CD14-positive monocyte (primary cell): Measurements from ENCODE around the gene RCC1. TPM values are rescaled to one million over a fixed set of nuclear protein-coding genes. Genes with fewer than 3 reads are reported as not detected.

ENCODE experiments used
- DNase-seq, 3 donors: peaks; one replicate each; pipeline ENCODE4 v3.0.0-alpha.2; 2011 to 2022
- H2AFZ ChIP-seq: 2 replicates; pipeline ENCODE4 v1.6.0; 2012; ENCODE audit warnings: mild to moderate bottlenecking, low read depth, low read length, inconsistent platforms; ENCODE audit not compliant: insufficient read depth, poor library complexity, severe bottlenecking
- H3K27ac ChIP-seq, 2 donors: 1 replicate in 1 of 2; 2 replicates in 1 of 2; pipeline ENCODE4 v1.5.1; 2012 to 2013; ENCODE audit warnings: low read length in 2 of 2, control low read depth in 1 of 2, inconsistent platforms in 1 of 2, low read depth in 1 of 2, mild to moderate bottlenecking in 1 of 2
- H3K27me3 ChIP-seq, 2 donors: one replicate each; pipeline versions ENCODE4 v1.6.0 to v1.6.1; 2011 to 2013; ENCODE audit warnings: low read length in 2 of 2; ENCODE audit not compliant: control insufficient read depth in 2 of 2, insufficient read depth in 2 of 2
- H3K36me3 ChIP-seq, 2 donors: replicated peaks in 1 of 2; 1 replicate in 1 of 2; 2 replicates in 1 of 2; pipeline versions ENCODE4 v1.5.1 to v1.6.1; 2012 to 2013; ENCODE audit warnings: low read length in 2 of 2, control low read depth in 1 of 2, inconsistent platforms in 1 of 2, mild to moderate bottlenecking in 1 of 2; ENCODE audit not compliant: insufficient read depth in 2 of 2, control insufficient read depth in 1 of 2
- H3K4me1 ChIP-seq, 2 donors: 1 replicate in 1 of 2; 2 replicates in 1 of 2; pipeline versions ENCODE4 v1.5.1 to v1.6.1; 2012 to 2013; ENCODE audit warnings: low read length in 2 of 2, control low read depth in 1 of 2, inconsistent platforms in 1 of 2, mild to moderate bottlenecking in 1 of 2, moderate library complexity in 1 of 2; ENCODE audit not compliant: insufficient read depth in 2 of 2, control insufficient read depth in 1 of 2
- H3K4me2 ChIP-seq: replicated peaks from 2 replicates; pipeline ENCODE3; 2012; ENCODE audit warnings: low read length, moderate library complexity, mild to moderate bottlenecking; ENCODE audit not compliant: poor library complexity, severe bottlenecking; ENCODE audit errors: extremely low read depth
- H3K4me3 ChIP-seq, 3 experiments: fragments of 200-600 bp in 1 of 3; sonication (generic) in 1 of 3; replicated peaks in 1 of 3; 1 replicate in 2 of 3; 2 replicates in 1 of 3; pipeline ENCODE4 v1.5.1; 2011 to 2013; ENCODE audit warnings: low read length in 3 of 3, mild to moderate bottlenecking in 3 of 3, control low read depth in 2 of 3, low read depth in 2 of 3, inconsistent platforms in 1 of 3, moderate library complexity in 1 of 3
- H3K79me2 ChIP-seq: 2 replicates; pipeline ENCODE4 v1.6.0; 2012; ENCODE audit warnings: mild to moderate bottlenecking, control low read depth, inconsistent platforms, low read length, moderate library complexity; ENCODE audit not compliant: insufficient read depth
- H3K9ac ChIP-seq: 2 replicates; pipeline ENCODE4 v1.6.0; 2017; ENCODE audit warnings: low read length, mild to moderate bottlenecking; ENCODE audit not compliant: insufficient read depth, poor library complexity, severe bottlenecking
- H3K9me3 ChIP-seq, 2 donors: replicated peaks in 1 of 2; 1 replicate in 1 of 2; 2 replicates in 1 of 2; pipeline versions ENCODE4 v1.5.1 to v1.6.1; 2012 to 2013; ENCODE audit warnings: low read length in 2 of 2, control low read depth in 1 of 2; ENCODE audit not compliant: control insufficient read depth in 1 of 2, insufficient read depth in 1 of 2
- H4K20me1 ChIP-seq: 2 replicates; pipeline ENCODE4 v1.6.0; 2012; ENCODE audit warnings: mild to moderate bottlenecking, low read length, control low read depth, moderate library complexity; ENCODE audit not compliant: insufficient read depth
- H3K27ac Mint-ChIP-seq, 7 donors: one replicate each; pipeline ENCODE4 v1.8.0; 2020; ENCODE audit warnings: mild to moderate bottlenecking in 7 of 7, mixed read lengths in 7 of 7, moderate library complexity in 6 of 7, inconsistent platforms in 2 of 7
- H3K27me3 Mint-ChIP-seq, 3 donors: one replicate each; pipeline ENCODE4 v1.8.0; 2021 to 2022; ENCODE audit warnings: low read depth in 3 of 3, mild to moderate bottlenecking in 3 of 3, mixed read lengths in 3 of 3, moderate library complexity in 3 of 3, inconsistent platforms in 1 of 3
- H3K36me3 Mint-ChIP-seq, 2 donors: one replicate each; pipeline ENCODE4 v1.8.0; 2020; ENCODE audit warnings: mixed read lengths in 2 of 2, inconsistent platforms in 1 of 2, mild to moderate bottlenecking in 1 of 2
- H3K4me1 Mint-ChIP-seq: one replicate; pipeline ENCODE4 v1.8.0; 2020; ENCODE audit warnings: mild to moderate bottlenecking, mixed read lengths
- H3K4me3 Mint-ChIP-seq, 2 donors: one replicate each; pipeline ENCODE4 v1.8.0; 2020; ENCODE audit warnings: mild to moderate bottlenecking in 2 of 2, mixed read lengths in 2 of 2, moderate library complexity in 1 of 2
- H3K9me3 Mint-ChIP-seq, 7 donors: one replicate each; pipeline ENCODE4 v1.8.0; 2020 to 2022; ENCODE audit warnings: mixed read lengths in 7 of 7, mild to moderate bottlenecking in 6 of 7, moderate library complexity in 6 of 7, inconsistent platforms in 2 of 7
- WGBS: methylation state at CpG from one replicate; pipeline ENCODE4 v1.1.5; 2013; ENCODE audit warnings: missing lambda C conversion rate; ENCODE audit not compliant: insufficient coverage; 5-methylcytosine and 5-hydroxymethylcytosine counted together
- intact Hi-C, 2 donors: fragments of 100-400 bp; cut with micrococcal nuclease; formaldehyde crosslinking; loops; one replicate each; pipeline versions ENCODE4 v1.15.0 to v1.15.1; 2023
- polyA plus RNA-seq, 3 donors: library from polyadenylated mRNA; depleted of rRNA in 1 of 3; unstranded in 2 of 3; stranded (reverse) in 1 of 3; fragments of 300-500 nt in 2 of 3; fragments of >200 nt in 1 of 3; fragmentation: Illumina TruSeq in 2 of 3; gene quantifications; 1 replicate in 2 of 3; 2 replicates in 1 of 3; pipeline ENCODE4 v1.2.3, GENCODE V29; 2012 to 2021
- TF ChIP-seq, protein P1 (sequence below): fragments of 200-600 bp; IDR thresholded peaks from one replicate; pipeline ENCODE4 v1.8.0; 2022; ENCODE audit warnings: antibody characterized with exemption, mild to moderate bottlenecking

The RCC1 gene
- polyA plus RNA-seq, 3 donors, result 8.7 to 10.6 (median 10.1) TPM

DNA sequence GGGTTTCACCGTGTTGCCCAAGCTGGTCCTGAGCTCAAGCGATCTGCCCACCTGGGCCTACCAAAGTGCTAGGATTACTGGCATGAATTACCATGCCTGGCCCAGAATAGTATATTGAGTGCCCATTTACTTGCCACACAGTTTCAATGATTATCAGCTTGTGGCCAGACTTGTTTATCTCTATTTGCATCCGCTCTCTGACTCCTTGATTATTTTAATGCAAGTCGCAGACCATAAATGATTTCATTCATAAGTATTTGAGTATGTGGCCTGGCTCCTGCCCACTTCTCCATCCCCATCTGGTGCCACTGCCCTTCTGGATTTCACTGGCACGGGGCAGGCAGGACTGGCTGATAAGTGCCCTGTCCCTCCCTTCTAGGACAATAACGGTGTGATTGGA is 28.8 kb downstream of the RCC1 start:
- no peak overlapping the region for H3K27ac ChIP-seq
- 100% methylated on average over 4 of the region's 6 CpGs for WGBS

DNA sequence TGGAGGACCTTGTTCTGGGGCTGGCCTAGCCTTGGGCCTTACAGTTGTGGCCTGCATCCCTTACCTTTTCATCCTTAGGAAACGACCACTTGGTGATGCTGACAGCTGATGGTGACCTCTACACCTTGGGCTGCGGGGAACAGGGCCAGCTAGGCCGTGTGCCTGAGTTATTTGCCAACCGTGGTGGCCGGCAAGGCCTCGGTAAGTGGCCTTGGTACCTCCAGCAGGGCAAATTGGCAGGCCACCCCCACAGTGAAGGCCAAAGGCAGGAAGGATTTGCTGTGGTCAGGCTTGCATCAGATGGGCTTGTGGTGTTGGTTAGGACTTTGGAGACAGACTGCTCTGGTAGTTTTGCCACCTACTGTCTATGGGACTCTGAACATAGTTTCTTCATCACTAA is 29.3 kb downstream of the RCC1 start:
- peaks cover 2% of the 10 kb centered on the region for H3K79me2 ChIP-seq
- Mint-ChIP-seq H3K27me3 (peaks cover 0 to 6% (median 0%) of the 10 kb centered on the region in 3 donors), H3K4me1 (no peaks in the 10 kb centered on the region), H3K9me3 (peaks cover 0 to 3% (median 0%) of the 10 kb centered on the region in 7 donors), H3K36me3 (peaks cover 57 to 72% of the 10 kb centered on the region in 2 donors), H3K27ac (peak overlapping the region in 1 of 7 donors; percentile 16), H3K4me3 (no peak overlapping the region)
- DNase-seq, result no peak
- H2AFZ ChIP-seq, result no peak overlapping the region
- H4K20me1 ChIP-seq, result no peaks in the 10 kb centered on the region
- intact Hi-C loops, result no loop called here
- H3K36me3 ChIP-seq, result peaks cover 51 to 70% of the 10 kb centered on the region in 2 donors
- no peak overlapping the region for H3K9ac ChIP-seq
- no peak overlapping the region for H3K4me3 ChIP-seq
- TF ChIP-seq, protein P1, sequence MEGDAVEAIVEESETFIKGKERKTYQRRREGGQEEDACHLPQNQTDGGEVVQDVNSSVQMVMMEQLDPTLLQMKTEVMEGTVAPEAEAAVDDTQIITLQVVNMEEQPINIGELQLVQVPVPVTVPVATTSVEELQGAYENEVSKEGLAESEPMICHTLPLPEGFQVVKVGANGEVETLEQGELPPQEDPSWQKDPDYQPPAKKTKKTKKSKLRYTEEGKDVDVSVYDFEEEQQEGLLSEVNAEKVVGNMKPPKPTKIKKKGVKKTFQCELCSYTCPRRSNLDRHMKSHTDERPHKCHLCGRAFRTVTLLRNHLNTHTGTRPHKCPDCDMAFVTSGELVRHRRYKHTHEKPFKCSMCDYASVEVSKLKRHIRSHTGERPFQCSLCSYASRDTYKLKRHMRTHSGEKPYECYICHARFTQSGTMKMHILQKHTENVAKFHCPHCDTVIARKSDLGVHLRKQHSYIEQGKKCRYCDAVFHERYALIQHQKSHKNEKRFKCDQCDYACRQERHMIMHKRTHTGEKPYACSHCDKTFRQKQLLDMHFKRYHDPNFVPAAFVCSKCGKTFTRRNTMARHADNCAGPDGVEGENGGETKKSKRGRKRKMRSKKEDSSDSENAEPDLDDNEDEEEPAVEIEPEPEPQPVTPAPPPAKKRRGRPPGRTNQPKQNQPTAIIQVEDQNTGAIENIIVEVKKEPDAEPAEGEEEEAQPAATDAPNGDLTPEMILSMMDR, result no peak
- no peaks in the 10 kb centered on the region for H3K4me1 ChIP-seq
- no peaks in the 10 kb centered on the region for H3K9me3 ChIP-seq
- H3K27ac ChIP-seq, result no peak overlapping the region
- H3K27me3 ChIP-seq, result no peaks in the 10 kb centered on the region
- no peak overlapping the region for H3K4me2 ChIP-seq
- WGBS, result 94% methylated on average over 5 of the region's 6 CpGs

More for the DNA sequence above, 28.8 kb downstream of the RCC1 start:
- peaks cover 7% of the 10 kb centered on the region for H3K79me2 ChIP-seq
- no peaks in the 10 kb centered on the region for H3K9me3 ChIP-seq
- Mint-ChIP-seq H3K36me3 (peaks cover 59 to 77% of the 10 kb centered on the region in 2 donors), H3K4me3 (no peak overlapping the region), H3K27me3 (peaks cover 0 to 6% (median 0%) of the 10 kb centered on the region in 3 donors), H3K4me1 (no peaks in the 10 kb centered on the region), H3K9me3 (peaks cover 0 to 3% (median 0%) of the 10 kb centered on the region in 7 donors), H3K27ac (no peak overlapping the region)
- H2AFZ ChIP-seq, result no peak overlapping the region
- no peak overlapping the region for H3K9ac ChIP-seq
- intact Hi-C loops, result no loop called here
- DNase-seq, result no peak
- no peak overlapping the region for H3K4me2 ChIP-seq
- H3K4me3 ChIP-seq, result no peak overlapping the region
- H3K4me1 ChIP-seq, result no peaks in the 10 kb centered on the region
- no peaks in the 10 kb centered on the region for H3K27me3 ChIP-seq
- H3K36me3 ChIP-seq, result peaks cover 55 to 75% of the 10 kb centered on the region in 2 donors
- TF ChIP-seq, protein P1, result no peak
- no peaks in the 10 kb centered on the region for H4K20me1 ChIP-seq
